SU-DHL-6 (cell line): ENCODE data around the gene APBA2.

Source experiments
- H2AFZ ChIP-seq: fragments of 200-600 bp; sonication (generic); 2 replicates; pipeline ENCODE4 v1.6.1; 2014; ENCODE audit warnings: low read depth, mild to moderate bottlenecking, moderate library complexity, mixed read lengths, antibody characterized with exemption, low read length; ENCODE audit not compliant: severe bottlenecking
- H3F3A ChIP-seq: fragments of 200-600 bp; shearing (Covaris generic); 2 replicates; pipeline ENCODE4 v1.6.0; 2016; ENCODE audit warnings: antibody characterized with exemption, mild to moderate bottlenecking; ENCODE audit not compliant: insufficient read depth
- H3K27ac ChIP-seq: fragments of 200-600 bp; sonication (generic); 2 replicates; pipeline ENCODE4 v1.5.1; 2016; ENCODE audit warnings: low read depth, mild to moderate bottlenecking, low read length, moderate library complexity, mixed read lengths
- H3K27me3 ChIP-seq: fragments of 200-600 bp; sonication (generic), shearing (Covaris generic); 2 replicates; pipeline ENCODE4 v1.6.0; 2014; ENCODE audit warnings: mild to moderate bottlenecking, low read length
- H3K36me3 ChIP-seq: fragments of 200-600 bp; sonication (generic); 2 replicates; pipeline ENCODE4 v1.6.1; 2014; ENCODE audit warnings: mild to moderate bottlenecking, low read length, mixed read lengths
- H3K4me2 ChIP-seq: fragments of 300-600, 200-600 bp; shearing (Covaris generic), sonication (generic); 2 replicates; pipeline ENCODE4 v1.6.0; 2014; ENCODE audit warnings: low read length, low read depth, mild to moderate bottlenecking; ENCODE audit not compliant: poor library complexity, severe bottlenecking
- H3K4me3 ChIP-seq: fragments of 200-600 bp; sonication (generic); 2 replicates; pipeline ENCODE4 v1.5.1; 2014; ENCODE audit warnings: antibody characterized with exemption, low read length, mild to moderate bottlenecking, mixed read lengths; ENCODE audit not compliant: insufficient read depth, poor library complexity, severe bottlenecking
- H3K79me2 ChIP-seq: fragments of 200-600 bp; sonication (generic); 2 replicates; pipeline ENCODE4 v1.6.1; 2014; ENCODE audit warnings: mild to moderate bottlenecking, low read length, moderate library complexity; ENCODE audit not compliant: insufficient read depth
- H3K9ac ChIP-seq: fragments of 200-600 bp; sonication (generic); 2 replicates; pipeline ENCODE4 v1.7.0; 2014; ENCODE audit warnings: mild to moderate bottlenecking, low read length
- H3K9me2 ChIP-seq: fragments of 200-600 bp; sonication (generic); replicated peaks from 2 replicates; pipeline ENCODE4 v1.6.1; 2014; ENCODE audit warnings: low read length; ENCODE audit not compliant: insufficient read depth
- H3K9me3 ChIP-seq: fragments of 200-600 bp; sonication (generic); 2 replicates; pipeline ENCODE4 v1.6.1; 2014; ENCODE audit warnings: low read length, mixed read lengths; ENCODE audit not compliant: insufficient read depth
- H4K20me1 ChIP-seq: fragments of 200-600 bp; sonication (generic); 2 replicates; pipeline ENCODE4 v1.6.1; 2014; ENCODE audit warnings: low read depth, mild to moderate bottlenecking, antibody characterized with exemption, low read length, moderate library complexity, mixed read lengths
- EZH2phosphoT487 ChIP-seq: fragments of 200-600 bp; sonication (generic), shearing (Covaris generic); conservative IDR thresholded peaks from 2 replicates; pipeline ENCODE4 v1.6.1; 2018; ENCODE audit warnings: mild to moderate bottlenecking, antibody characterized with exemption, low read length, moderate library complexity, mixed read lengths
- TF ChIP-seq, protein P1 (sequence below): fragments of 200-600 bp; sonication (generic); IDR thresholded peaks from one replicate; pipeline ENCODE4 v1.5.1; 2017; ENCODE audit warnings: antibody characterized with exemption, mild to moderate bottlenecking, low read length, moderate library complexity; ENCODE audit not compliant: insufficient read depth, poor library complexity, severe bottlenecking

APBA2 gene

DNA sequence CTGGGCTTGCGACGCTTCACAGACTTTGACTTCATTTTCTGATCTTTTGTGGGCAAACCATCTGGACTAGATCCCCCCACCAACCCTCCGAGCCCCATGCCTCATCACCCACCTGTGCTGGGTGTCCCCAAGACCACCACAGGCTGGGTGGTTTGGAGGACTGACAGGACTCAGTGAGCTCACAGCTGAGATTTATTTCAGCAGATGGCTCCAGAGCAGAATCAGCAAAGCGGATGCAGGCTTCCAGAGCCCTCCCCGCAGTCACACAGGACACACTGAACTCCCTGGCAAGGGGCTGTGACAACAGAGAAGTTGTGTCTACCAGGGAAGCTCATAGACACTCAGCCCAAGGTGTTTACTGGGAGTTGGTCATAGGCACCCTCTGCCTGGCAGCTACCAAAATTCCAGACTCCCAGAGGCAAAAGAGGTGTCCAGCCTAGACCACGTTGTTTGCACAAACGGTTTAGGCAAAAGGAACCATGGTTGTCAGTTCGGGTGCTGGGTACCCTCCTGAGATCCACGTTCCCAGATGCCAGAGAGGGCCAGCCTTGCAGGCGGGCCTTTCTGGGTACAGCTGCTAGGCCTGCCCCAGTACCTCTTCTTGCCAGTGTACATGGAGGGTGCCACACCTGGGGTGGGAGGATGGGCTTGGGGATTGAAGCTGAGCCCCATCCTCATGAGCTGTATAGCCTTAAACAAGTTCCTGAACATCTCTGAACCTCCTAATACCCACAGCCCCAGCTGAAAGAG is 213.5 kb downstream of the APBA2 start:
- Histone ChIP-seq H3K9ac (no peak overlapping the region), H3K27ac (no peak overlapping the region), H3K36me3 (no peaks in the 10 kb centered on the region), H2AFZ (no peak overlapping the region), H3K4me3 (no peak overlapping the region), H3F3A (no peaks in the 10 kb centered on the region), H3K27me3 (no peaks in the 10 kb centered on the region), H3K79me2 (no peaks in the 10 kb centered on the region), H3K9me2 (no peaks in the 10 kb centered on the region), H3K9me3 (no peaks in the 10 kb centered on the region), H3K4me2 (no peak overlapping the region), H4K20me1 (no peaks in the 10 kb centered on the region)
- TF ChIP-seq, protein P1, sequence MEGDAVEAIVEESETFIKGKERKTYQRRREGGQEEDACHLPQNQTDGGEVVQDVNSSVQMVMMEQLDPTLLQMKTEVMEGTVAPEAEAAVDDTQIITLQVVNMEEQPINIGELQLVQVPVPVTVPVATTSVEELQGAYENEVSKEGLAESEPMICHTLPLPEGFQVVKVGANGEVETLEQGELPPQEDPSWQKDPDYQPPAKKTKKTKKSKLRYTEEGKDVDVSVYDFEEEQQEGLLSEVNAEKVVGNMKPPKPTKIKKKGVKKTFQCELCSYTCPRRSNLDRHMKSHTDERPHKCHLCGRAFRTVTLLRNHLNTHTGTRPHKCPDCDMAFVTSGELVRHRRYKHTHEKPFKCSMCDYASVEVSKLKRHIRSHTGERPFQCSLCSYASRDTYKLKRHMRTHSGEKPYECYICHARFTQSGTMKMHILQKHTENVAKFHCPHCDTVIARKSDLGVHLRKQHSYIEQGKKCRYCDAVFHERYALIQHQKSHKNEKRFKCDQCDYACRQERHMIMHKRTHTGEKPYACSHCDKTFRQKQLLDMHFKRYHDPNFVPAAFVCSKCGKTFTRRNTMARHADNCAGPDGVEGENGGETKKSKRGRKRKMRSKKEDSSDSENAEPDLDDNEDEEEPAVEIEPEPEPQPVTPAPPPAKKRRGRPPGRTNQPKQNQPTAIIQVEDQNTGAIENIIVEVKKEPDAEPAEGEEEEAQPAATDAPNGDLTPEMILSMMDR, result no peak
- no peak for TF ChIP-seq EZH2phosphoT487

DNA sequence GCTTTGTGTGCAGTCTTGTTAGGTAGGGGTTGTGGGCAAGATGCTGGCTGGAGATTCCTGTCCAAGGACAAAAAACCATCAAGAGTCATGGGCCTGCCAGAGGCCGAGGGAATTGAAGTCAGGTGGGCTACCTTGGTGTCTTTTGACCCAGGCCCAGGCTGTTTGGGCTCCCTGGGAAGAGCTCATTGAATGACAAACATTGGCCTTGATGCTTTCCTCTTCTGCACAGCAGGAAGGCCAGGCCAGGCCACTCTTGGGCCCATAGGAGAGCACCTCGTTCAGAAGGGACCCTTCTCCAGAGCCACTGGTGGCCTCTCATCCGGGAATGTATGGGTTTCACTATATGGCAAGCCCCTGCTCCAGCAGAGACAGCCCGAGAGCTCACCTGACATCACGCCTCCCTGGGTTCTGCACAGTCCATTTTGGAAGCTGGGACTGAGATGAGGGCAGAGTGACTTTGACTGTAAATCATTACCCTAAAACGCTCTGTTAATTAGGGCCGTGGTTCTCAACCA is 214.8 kb downstream of the APBA2 start:
- Histone ChIP-seq H3K79me2 (no peaks in the 10 kb centered on the region), H3K4me3 (no peak overlapping the region), H2AFZ (no peak overlapping the region), H3K36me3 (no peaks in the 10 kb centered on the region), H3K9me3 (no peaks in the 10 kb centered on the region), H3K27me3 (no peaks in the 10 kb centered on the region), H3K27ac (no peak overlapping the region), H3K4me2 (no peak overlapping the region), H3F3A (no peaks in the 10 kb centered on the region), H3K9me2 (no peaks in the 10 kb centered on the region), H3K9ac (no peak overlapping the region), H4K20me1 (no peaks in the 10 kb centered on the region)
- no peak for TF ChIP-seq EZH2phosphoT487
- TF ChIP-seq, protein P1, result no peak

DNA sequence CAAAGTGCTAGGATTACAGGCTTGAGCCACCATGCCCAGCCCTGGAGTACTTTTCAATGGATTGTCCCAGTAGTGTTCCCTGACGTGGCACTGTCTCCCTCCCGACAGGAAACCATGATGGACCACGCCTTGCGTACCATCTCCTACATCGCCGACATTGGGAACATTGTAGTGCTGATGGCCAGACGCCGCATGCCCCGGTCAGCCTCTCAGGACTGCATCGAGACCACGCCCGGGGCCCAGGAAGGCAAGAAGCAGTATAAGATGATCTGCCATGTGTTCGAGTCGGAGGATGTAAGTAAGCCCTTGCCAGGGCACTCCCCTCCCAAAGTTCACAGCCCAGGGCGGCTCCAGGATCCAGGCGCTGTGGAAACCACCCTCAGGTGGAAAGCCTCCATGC is 215.7 kb downstream of the APBA2 start:
- Histone ChIP-seq H3K36me3 (no peaks in the 10 kb centered on the region), H3K9ac (no peak overlapping the region), H2AFZ (no peak overlapping the region), H4K20me1 (no peaks in the 10 kb centered on the region), H3K4me2 (no peak overlapping the region), H3F3A (no peaks in the 10 kb centered on the region), H3K27ac (no peak overlapping the region), H3K79me2 (no peaks in the 10 kb centered on the region), H3K9me3 (no peaks in the 10 kb centered on the region), H3K4me3 (no peak overlapping the region), H3K27me3 (no peaks in the 10 kb centered on the region), H3K9me2 (no peaks in the 10 kb centered on the region)
- TF ChIP-seq, protein P1, result no peak
- no peak for TF ChIP-seq EZH2phosphoT487
